Lower lobe of right lung (tissue), 2 donors: ENCODE data around the gene KRTAP13-2. TPM values are rescaled to one million over a fixed set of nuclear protein-coding genes. Genes with fewer than 3 reads are reported as not detected.

ENCODE experiments used
- ATAC-seq, 2 donors: fragments of 200-7000 bp; cut with Tn5 transposase; one replicate each; pipeline ENCODE4 v1.9.1; 2020 to 2022; ENCODE audit warnings: mild to moderate bottlenecking in 2 of 2, moderate library complexity in 2 of 2
- DNase-seq: peaks from one replicate; pipeline ENCODE4 v3.0.0-alpha.2; 2020
- H3K27ac ChIP-seq: fragments of 200-600 bp; one replicate; pipeline ENCODE4 v1.8.0; 2022
- H3K27me3 ChIP-seq: fragments of 200-600 bp; one replicate; pipeline ENCODE4 v1.8.0; 2022; ENCODE audit warnings: low read depth
- H3K36me3 ChIP-seq: fragments of 200-600 bp; one replicate; pipeline ENCODE4 v1.8.0; 2022; ENCODE audit warnings: mild to moderate bottlenecking
- H3K4me1 ChIP-seq: fragments of 200-600 bp; one replicate; pipeline ENCODE4 v1.8.0; 2022
- H3K4me3 ChIP-seq: fragments of 200-600 bp; one replicate; pipeline ENCODE4 v1.8.0; 2022; ENCODE audit warnings: mild to moderate bottlenecking
- H3K9me3 ChIP-seq: fragments of 200-600 bp; one replicate; pipeline ENCODE4 v1.8.0; 2022
- intact Hi-C: fragments of 100-400 bp; cut with DNase I; formaldehyde crosslinking; loops from one replicate; pipeline ENCODE4 v1.11.0; 2022
- microRNA-seq: library from miRNA; unstranded; fragments of <30 nt; microRNA quantifications from one replicate; pipeline ENCODE4 v1.2.0, GENCODE V29; 2020; ENCODE audit warnings: borderline number of aligned reads
- total RNA-seq: library from RNA; stranded (reverse); fragmentation: NEBNext Ultra II Directional; extraction: Animal tissue kit (Norgen Biotek cat#: 25700); gene quantifications from one replicate; pipeline ENCODE4 v1.2.1, GENCODE V29; 2021
- TF ChIP-seq, protein P1 (sequence below): fragments of 200-600 bp; IDR thresholded peaks from one replicate; pipeline ENCODE4 v1.8.0; 2022; ENCODE audit warnings: antibody characterized with exemption, mild to moderate bottlenecking
- donor health status: DM: no; HTN: yes; CAD: no; lungs with severe emphysema.

KRTAP13-2 gene
- total RNA-seq, 1 donor from 2014 or later = not detected

DNA sequence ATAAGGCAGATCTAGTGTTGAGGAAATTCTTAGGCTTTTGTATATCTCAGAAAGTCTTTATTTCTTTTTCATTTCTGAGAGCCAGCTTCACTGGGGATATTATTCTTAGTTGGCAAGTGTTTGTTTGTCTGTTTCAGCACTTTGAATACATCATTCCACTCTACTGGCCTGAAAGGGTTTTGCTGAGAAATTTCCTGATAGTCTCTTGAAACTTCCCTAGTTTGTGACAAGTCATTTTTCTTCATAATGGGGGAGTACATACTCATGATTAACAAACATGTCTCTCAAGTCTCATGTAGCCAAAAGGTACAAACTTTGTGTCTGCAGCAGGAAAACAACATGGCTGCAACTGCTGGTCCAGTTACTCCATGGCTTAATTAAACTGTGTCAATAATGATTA, 45.7 kb downstream of the KRTAP13-2 start:
- no peaks in the 10 kb centered on the region for H3K4me1 ChIP-seq
- H3K27me3 ChIP-seq = no peaks in the 10 kb centered on the region
- H3K36me3 ChIP-seq = no peaks in the 10 kb centered on the region
- H3K4me3 ChIP-seq = no peak overlapping the region
- TF ChIP-seq, protein P1, sequence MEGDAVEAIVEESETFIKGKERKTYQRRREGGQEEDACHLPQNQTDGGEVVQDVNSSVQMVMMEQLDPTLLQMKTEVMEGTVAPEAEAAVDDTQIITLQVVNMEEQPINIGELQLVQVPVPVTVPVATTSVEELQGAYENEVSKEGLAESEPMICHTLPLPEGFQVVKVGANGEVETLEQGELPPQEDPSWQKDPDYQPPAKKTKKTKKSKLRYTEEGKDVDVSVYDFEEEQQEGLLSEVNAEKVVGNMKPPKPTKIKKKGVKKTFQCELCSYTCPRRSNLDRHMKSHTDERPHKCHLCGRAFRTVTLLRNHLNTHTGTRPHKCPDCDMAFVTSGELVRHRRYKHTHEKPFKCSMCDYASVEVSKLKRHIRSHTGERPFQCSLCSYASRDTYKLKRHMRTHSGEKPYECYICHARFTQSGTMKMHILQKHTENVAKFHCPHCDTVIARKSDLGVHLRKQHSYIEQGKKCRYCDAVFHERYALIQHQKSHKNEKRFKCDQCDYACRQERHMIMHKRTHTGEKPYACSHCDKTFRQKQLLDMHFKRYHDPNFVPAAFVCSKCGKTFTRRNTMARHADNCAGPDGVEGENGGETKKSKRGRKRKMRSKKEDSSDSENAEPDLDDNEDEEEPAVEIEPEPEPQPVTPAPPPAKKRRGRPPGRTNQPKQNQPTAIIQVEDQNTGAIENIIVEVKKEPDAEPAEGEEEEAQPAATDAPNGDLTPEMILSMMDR = no peak
- DNase-seq = no peak
- no peak for ATAC-seq
- H3K9me3 ChIP-seq = no peaks in the 10 kb centered on the region
- intact Hi-C loops = no loop called here
- no peak overlapping the region for H3K27ac ChIP-seq

Small RNA genes within 50 kb of the gene (microRNA-seq; reads per million reads assigned to microRNA genes)
- not detected for gene MIR4327

Other genes with a start within 250 kb of the KRTAP13-2 start
- gene CLDN17, start 205.5 kb downstream of the KRTAP13-2 start, total RNA-seq = not detected
- gene CLDN8, start 156.2 kb downstream of the KRTAP13-2 start, total RNA-seq = 2.9 TPM
- gene KRTAP24-1, start 89.3 kb downstream of the KRTAP13-2 start, total RNA-seq = not detected
- gene KRTAP25-1, start 82.8 kb downstream of the KRTAP13-2 start, total RNA-seq = not detected
- not detected for gene KRTAP26-1, start 52.0 kb downstream of the KRTAP13-2 start, total RNA-seq
- gene KRTAP27-1, start 34.6 kb downstream of the KRTAP13-2 start, total RNA-seq = not detected
- not detected for gene KRTAP23-1, start 23.7 kb downstream of the KRTAP13-2 start, total RNA-seq
- gene KRTAP13-1, start 23.8 kb upstream of the KRTAP13-2 start, total RNA-seq = not detected
- not detected for gene KRTAP13-3, start 53.7 kb upstream of the KRTAP13-2 start, total RNA-seq
- gene KRTAP13-4, start 57.9 kb upstream of the KRTAP13-2 start, total RNA-seq = not detected
- gene KRTAP15-1, start 68.0 kb upstream of the KRTAP13-2 start, total RNA-seq = not detected
- gene KRTAP19-1, start 108.1 kb upstream of the KRTAP13-2 start, total RNA-seq = not detected
- not detected for gene KRTAP19-2, start 115.2 kb upstream of the KRTAP13-2 start, total RNA-seq
- not detected for gene KRTAP19-3, start 119.7 kb upstream of the KRTAP13-2 start, total RNA-seq
- not detected for gene KRTAP19-4, start 124.9 kb upstream of the KRTAP13-2 start, total RNA-seq
- not detected for gene KRTAP19-5, start 129.9 kb upstream of the KRTAP13-2 start, total RNA-seq
- gene KRTAP19-6, start 169.6 kb upstream of the KRTAP13-2 start, total RNA-seq = not detected
- gene KRTAP19-7, start 189.0 kb upstream of the KRTAP13-2 start, total RNA-seq = not detected
- not detected for gene KRTAP22-2, start 218.1 kb upstream of the KRTAP13-2 start, total RNA-seq
- not detected for gene KRTAP6-3, start 220.2 kb upstream of the KRTAP13-2 start, total RNA-seq
- not detected for gene KRTAP6-2, start 226.6 kb upstream of the KRTAP13-2 start, total RNA-seq
- not detected for gene KRTAP22-1, start 228.8 kb upstream of the KRTAP13-2 start, total RNA-seq
- gene KRTAP6-1, start 241.7 kb upstream of the KRTAP13-2 start, total RNA-seq = not detected
- gene KRTAP20-1, start 244.2 kb upstream of the KRTAP13-2 start, total RNA-seq = not detected
- gene KRTAP20-4, start 248.4 kb upstream of the KRTAP13-2 start, total RNA-seq = not detected